IMR-90 (cell line): ENCODE data around the gene WNK4. TPM values are rescaled to one million over a fixed set of nuclear protein-coding genes. Genes with fewer than 3 reads are reported as not detected.

Source experiments
- ATAC-seq: fragments of 200-7000 bp; cut with Tn5 transposase; 2 replicates; pipeline ENCODE4 v1.9.1; 2020; ENCODE audit warnings: low read depth, mild to moderate bottlenecking, moderate library complexity
- BruUV-seq: library from RNA; stranded (reverse); fragments of 400-500 nt; replicated peaks from 2 replicates; lab custom pipeline; 2021; lab: Mats Ljungman, UMichigan
- CTCF ChIA-PET: fragments of 300-600 bp; formaldehyde crosslinking; extraction: SDS; loops from one replicate; lab custom pipeline; 2021; ENCODE audit warnings: antibody characterized with exemption; lab: Yijun Ruan, JAX
- POLR2A ChIA-PET: fragments of 300-600 bp; sonication (Branson Sonifier 250); formaldehyde crosslinking; loops from one replicate; lab custom pipeline; 2022; ENCODE audit warnings: antibody characterized with exemption; ENCODE audit not compliant: unreplicated experiment; lab: Charles Lee
- DNase-seq: peaks from one replicate; pipeline ENCODE4 v3.0.0; 2013
- H2AFZ ChIP-seq: replicated peaks from 2 replicates; pipeline ENCODE3; 2013; ENCODE audit warnings: low read length, mild to moderate bottlenecking; ENCODE audit not compliant: poor library complexity
- H2AK5ac ChIP-seq: 2 replicates; pipeline ENCODE4 v1.6.1; 2013; ENCODE audit warnings: low read depth, low read length, inconsistent platforms
- H2AK9ac ChIP-seq: replicated peaks from 2 replicates; pipeline ENCODE3; 2013; ENCODE audit warnings: mild to moderate bottlenecking, low read depth, low read length, moderate library complexity; ENCODE audit not compliant: poor library complexity
- H2BK120ac ChIP-seq: 2 replicates; pipeline ENCODE4 v1.6.1; 2013; ENCODE audit warnings: low read depth, low read length, inconsistent platforms
- H2BK15ac ChIP-seq: 3 replicates; pipeline ENCODE4 v1.6.1; 2013; ENCODE audit warnings: low read depth, low read length, inconsistent platforms
- H2BK20ac ChIP-seq: 2 replicates; pipeline ENCODE4 v1.6.1; 2013; ENCODE audit warnings: low read depth, mild to moderate bottlenecking, inconsistent platforms, low read length, moderate library complexity
- H2BK5ac ChIP-seq: 2 replicates; pipeline ENCODE4 v1.6.1; 2013; ENCODE audit warnings: mild to moderate bottlenecking, low read depth, low read length, inconsistent platforms; ENCODE audit not compliant: poor library complexity, severe bottlenecking
- H3K14ac ChIP-seq: replicated peaks from 2 replicates; pipeline ENCODE4 v1.6.1; 2013; ENCODE audit warnings: low read depth, low read length, inconsistent platforms
- H3K18ac ChIP-seq: 2 replicates; pipeline ENCODE4 v1.6.1; 2013; ENCODE audit warnings: low read depth, low read length, control low read depth
- H3K23ac ChIP-seq: 2 replicates; pipeline ENCODE4 v1.6.1; 2013; ENCODE audit warnings: low read depth, low read length, inconsistent platforms
- H3K27ac ChIP-seq: 2 replicates; pipeline ENCODE4 v1.5.1; 2013; ENCODE audit warnings: mild to moderate bottlenecking, control low read depth, low read length; ENCODE audit not compliant: insufficient read depth
- H3K27me3 ChIP-seq: 2 replicates; pipeline ENCODE4 v1.6.1; 2013; ENCODE audit warnings: low read length; ENCODE audit not compliant: control insufficient read depth, insufficient read depth
- H3K36me3 ChIP-seq: 2 replicates; pipeline ENCODE4 v1.6.1; 2013; ENCODE audit warnings: low read length, mixed read lengths; ENCODE audit not compliant: control insufficient read depth, insufficient read depth
- H3K4ac ChIP-seq: 2 replicates; pipeline ENCODE4 v1.6.1; 2013; ENCODE audit warnings: low read depth, low read length, inconsistent platforms
- H3K4me1 ChIP-seq: 2 replicates; pipeline ENCODE4 v1.6.1; 2013; ENCODE audit warnings: low read length, mixed read lengths; ENCODE audit not compliant: control insufficient read depth, insufficient read depth
- H3K4me2 ChIP-seq: 2 replicates; pipeline ENCODE4 v1.6.1; 2013; ENCODE audit warnings: low read depth, mild to moderate bottlenecking, control low read depth, low read length, moderate library complexity
- H3K4me3 ChIP-seq: 2 replicates; pipeline ENCODE4 v1.5.1; 2013; ENCODE audit warnings: low read depth, mild to moderate bottlenecking, control low read depth, low read length, moderate library complexity; ENCODE audit not compliant: insufficient read depth
- H3K56ac ChIP-seq: 2 replicates; pipeline ENCODE4 v1.6.1; 2013; ENCODE audit warnings: low read length, inconsistent platforms; ENCODE audit not compliant: insufficient read depth; ENCODE audit errors: extremely low read depth
- H3K79me1 ChIP-seq, 2 experiments: 2 replicates each; pipeline ENCODE4 v1.6.1; 2013; ENCODE audit warnings: low read length in 2 of 2, inconsistent platforms in 1 of 2, low read depth in 1 of 2
- H3K9ac ChIP-seq: 2 replicates; pipeline ENCODE4 v1.6.1; 2013; ENCODE audit warnings: low read depth, low read length, control low read depth
- H3K9me1 ChIP-seq: 2 replicates; pipeline ENCODE4 v1.6.1; 2013; ENCODE audit warnings: low read length, inconsistent platforms; ENCODE audit not compliant: insufficient read depth
- H3K9me3 ChIP-seq: 2 replicates; pipeline ENCODE4 v1.6.1; 2013; ENCODE audit warnings: low read length; ENCODE audit not compliant: control insufficient read depth, insufficient read depth
- H4K20me1 ChIP-seq: 2 replicates; pipeline ENCODE4 v1.6.1; 2013; ENCODE audit warnings: low read length, inconsistent platforms; ENCODE audit not compliant: insufficient read depth
- H4K5ac ChIP-seq: 2 replicates; pipeline ENCODE4 v1.6.1; 2013; ENCODE audit warnings: mild to moderate bottlenecking, low read depth, low read length, control low read depth
- H4K8ac ChIP-seq, 2 experiments: 2 replicates each; pipeline ENCODE4 v1.6.1; 2013; ENCODE audit warnings: low read depth in 2 of 2, low read length in 2 of 2, control low read depth in 1 of 2, inconsistent platforms in 1 of 2
- H4K91ac ChIP-seq: 2 replicates; pipeline ENCODE4 v1.6.1; 2013; ENCODE audit warnings: low read depth, low read length, inconsistent platforms; ENCODE audit not compliant: insufficient read depth
- CEBPB ChIP-seq: IDR thresholded peaks from 2 replicates; pipeline ENCODE4 v1.6.1; 2012; ENCODE audit warnings: low read depth, low read length, improper control_type of control experiment
- FOS ChIP-seq: fragments of 150-350 bp; IDR thresholded peaks from 2 replicates; pipeline ENCODE4 v1.6.1; 2016; ENCODE audit warnings: low read depth, low read length
- MAFK ChIP-seq: IDR thresholded peaks from 2 replicates; pipeline ENCODE4 v1.6.1; 2012; ENCODE audit warnings: low read depth, low read length, improper control_type of control experiment
- MXI1 ChIP-seq: IDR thresholded peaks from 2 replicates; pipeline ENCODE4 v1.6.1; 2012; ENCODE audit warnings: low read depth, mild to moderate bottlenecking, low read length, moderate library complexity, borderline replicate concordance
- NFE2L2 ChIP-seq: fragments of 150-350 bp; IDR thresholded peaks from 2 replicates; pipeline ENCODE4 v1.6.1; 2016; ENCODE audit warnings: low read depth, mild to moderate bottlenecking, low read length
- POLR2A ChIP-seq: IDR thresholded peaks from 2 replicates; pipeline ENCODE4 v1.6.1; 2012; ENCODE audit warnings: mild to moderate bottlenecking, low read depth, low read length
- RAD21 ChIP-seq: IDR thresholded peaks from 2 replicates; pipeline ENCODE4 v1.6.1; 2012; ENCODE audit warnings: low read length, improper control_type of control experiment
- RCOR1 ChIP-seq: IDR thresholded peaks from 2 replicates; pipeline ENCODE4 v1.6.1; 2012; ENCODE audit warnings: mild to moderate bottlenecking, low read length, improper control_type of control experiment; ENCODE audit not compliant: insufficient replicate concordance
- SMC3 ChIP-seq: fragments of 150-350 bp; IDR thresholded peaks from 2 replicates; pipeline ENCODE4 v1.6.1; 2016; ENCODE audit warnings: low read depth, mild to moderate bottlenecking, antibody characterized with exemption, low read length, moderate library complexity
- WGBS, 2 experiments: methylation state at CpG; one replicate each; pipeline versions ENCODE4 v1.1.5 to v1.1.7; 2013; ENCODE audit warnings: missing lambda C conversion rate in 2 of 2; ENCODE audit not compliant: insufficient read length in 1 of 2; ENCODE audit errors: extremely low coverage in 2 of 2; 5-methylcytosine and 5-hydroxymethylcytosine counted together
- dilution Hi-C: fragments of 300-500 bp; cut with HindIII; formaldehyde crosslinking; loops from one replicate; pipeline ENCODE4 v1.14.3; 2018; ENCODE audit warnings: low sequenced_read_pairs; ENCODE audit not compliant: unreplicated experiment
- in situ Hi-C: fragments of 300-500 bp; cut with MboI; formaldehyde crosslinking; loops from 3 replicates; pipeline ENCODE4 v1.14.3; 2019; ENCODE audit warnings: low sequenced_read_pairs, inconsistent platforms, mixed read lengths
- intact Hi-C: fragments of 100-400 bp; cut with micrococcal nuclease; formaldehyde crosslinking; loops from 2 replicates; pipeline ENCODE4 v1.10.0; 2022
- polyA plus RNA-seq, 3 experiments: library from polyadenylated mRNA; depleted of rRNA; stranded (reverse); fragments of >200 nt; gene quantifications; 2 replicates each; pipeline ENCODE4 v1.2.3, GENCODE V29; 2012; ENCODE audit warnings: low replicate concordance in 1 of 3
- total RNA-seq: library from RNA; depleted of rRNA; stranded (reverse); fragments of >200 nt; gene quantifications from 2 replicates; pipeline ENCODE4 v1.2.3, GENCODE V29; 2012
- TF ChIP-seq, protein P1 (sequence below): fragments of 150-350 bp; IDR thresholded peaks from 2 replicates; pipeline ENCODE4 v1.6.1; 2016; ENCODE audit warnings: low read depth, mild to moderate bottlenecking, low read length, moderate library complexity, borderline replicate concordance

The WNK4 gene
- total and polyA plus RNA-seq, 2 of the 4 experiments (the other 2 are of a cell fraction): 1.3 to 15.1 TPM

DNA sequence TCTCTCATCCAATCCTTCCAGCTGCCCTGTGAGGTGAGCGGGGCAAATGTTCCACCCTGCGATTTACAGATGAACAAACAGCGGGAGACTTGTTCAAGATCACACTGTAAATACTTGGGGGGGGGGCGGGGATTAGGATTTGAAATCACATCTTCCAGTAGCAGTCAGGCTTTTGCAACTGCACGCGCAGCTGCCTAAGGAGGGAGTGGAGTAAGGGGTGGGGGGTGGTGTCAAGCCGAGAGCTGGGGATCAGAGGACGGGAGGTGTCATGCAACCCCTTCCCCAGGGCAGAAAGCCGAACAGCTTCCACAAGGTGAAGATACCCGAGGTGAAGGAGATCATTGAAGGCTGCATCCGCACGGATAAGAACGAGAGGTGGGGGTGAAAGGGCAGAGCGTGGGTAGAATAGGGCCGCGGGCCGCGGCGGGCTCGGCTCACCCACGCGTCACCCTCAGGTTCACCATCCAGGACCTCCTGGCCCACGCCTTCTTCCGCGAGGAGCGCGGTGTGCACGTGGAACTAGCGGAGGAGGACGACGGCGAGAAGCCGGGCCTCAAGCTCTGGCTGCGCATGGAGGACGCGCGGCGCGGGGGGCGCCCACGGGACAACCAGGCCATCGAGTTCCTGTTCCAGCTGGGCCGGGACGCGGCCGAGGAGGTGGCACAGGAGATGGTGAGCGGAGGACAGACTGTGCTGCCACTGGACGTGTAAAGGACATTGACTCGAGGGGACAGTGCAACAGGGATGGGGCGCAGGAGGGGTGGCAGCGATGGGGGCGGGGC lies 4.6 kb downstream of the WNK4 start:
- DNase-seq (no peak), ATAC-seq (no peak)
- Histone ChIP-seq H2BK20ac (peak overlapping the region; percentile 92; the same call in 1 of the 2 replicates), H3K4me1 (peaks cover 26% of the 10 kb centered on the region), H3K4me3 (no peak overlapping the region), H2BK120ac (no peak overlapping the region), H3K56ac (no peak overlapping the region), H3K27me3 (no peaks in the 10 kb centered on the region), H3K9ac (no peak overlapping the region), H2AFZ (peak overlapping the region; percentile 28), H3K79me1 (peaks cover 0 to 44% of the 10 kb centered on the region in 2 experiments), H2BK15ac (no peak overlapping the region), H3K9me1 (peaks cover 27% of the 10 kb centered on the region), H2BK5ac (no peak overlapping the region), H2AK5ac (peak overlapping the region; percentile 98; the same call in 1 of the 2 replicates), H3K18ac (no peak overlapping the region), H2AK9ac (peak overlapping the region; percentile 45), H3K4me2 (no peak overlapping the region), H3K23ac (no peak overlapping the region), H3K4ac (peak overlapping the region; percentile 35; the same call in 1 of the 2 replicates), H3K9me3 (no peaks in the 10 kb centered on the region), H3K36me3 (peaks cover 5% of the 10 kb centered on the region), H4K8ac (peak overlapping the region in 1 of 2 experiments; percentile 25; a peak in 1 of 4 replicates), H3K27ac (no peak overlapping the region), H4K91ac (no peak overlapping the region; the same call in 1 of the 2 replicates), H4K20me1 (no peaks in the 10 kb centered on the region), H4K5ac (no peak overlapping the region), H3K14ac (no peak overlapping the region)
- CTCF ChIA-PET: no interaction called here
- dilution Hi-C loops: no loop called here
- intact Hi-C loops: no loop called here
- 38% methylated on average over 28 of the region's 52 CpGs; no CpG with 5 or more reads in 1 of the 2 experiments for WGBS, 2 experiments
- TF ChIP-seq FOS (no peak), RAD21 (no peak), POLR2A (no peak), MAFK (no peak), NFE2L2 (no peak), RCOR1 (no peak), SMC3 (no peak), CEBPB (no peak), MXI1 (no peak)
- TF ChIP-seq, protein P1, sequence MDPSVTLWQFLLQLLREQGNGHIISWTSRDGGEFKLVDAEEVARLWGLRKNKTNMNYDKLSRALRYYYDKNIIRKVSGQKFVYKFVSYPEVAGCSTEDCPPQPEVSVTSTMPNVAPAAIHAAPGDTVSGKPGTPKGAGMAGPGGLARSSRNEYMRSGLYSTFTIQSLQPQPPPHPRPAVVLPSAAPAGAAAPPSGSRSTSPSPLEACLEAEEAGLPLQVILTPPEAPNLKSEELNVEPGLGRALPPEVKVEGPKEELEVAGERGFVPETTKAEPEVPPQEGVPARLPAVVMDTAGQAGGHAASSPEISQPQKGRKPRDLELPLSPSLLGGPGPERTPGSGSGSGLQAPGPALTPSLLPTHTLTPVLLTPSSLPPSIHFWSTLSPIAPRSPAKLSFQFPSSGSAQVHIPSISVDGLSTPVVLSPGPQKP: no peak
- POLR2A ChIA-PET: no interaction called here
- in situ Hi-C loops: no loop called here
- BruUV-seq: no TSS peak
